Measurements from ENCODE around the gene ITGAD. TPM values are rescaled to one million over a fixed set of nuclear protein-coding genes. Genes with fewer than 3 reads are reported as not detected.

ITGAD gene
- total RNA-seq, 1 experiment from 2014 or later = not detected

GRCh38 chr16:31464781-31465260 lies 71.7 kb downstream of the ITGAD start:
- no peak overlapping the region for H3K4ac ChIP-seq (ENCODE audit: low read depth, low read length)
- H3K27ac Mint-ChIP-seq = no peak overlapping the region
- no peak overlapping the region for H3T11ph ChIP-seq (ENCODE audit: low read length)
- no peak overlapping the region for H3K4me2 ChIP-seq (ENCODE audit: insufficient read depth, insufficient read length, low read length)
- no peak overlapping the region for H3K27ac ChIP-seq (ENCODE audit: insufficient read length, low read depth, low read length)
- H3K4me1 ChIP-seq (ENCODE audit: insufficient read depth, low read length) = no peaks in the 10 kb centered on the region
- peaks cover 2 to 5% of the 10 kb centered on the region in 2 experiments; a peak in 2 of 4 replicates for H3K4me1 Mint-ChIP-seq
- H3K9me3 ChIP-seq (ENCODE audit: control insufficient read depth, low read depth, low read length) = no peaks in the 10 kb centered on the region
- peaks cover 3 to 34% (median 29%) of the 10 kb centered on the region in 3 experiments for H3K36me3 Mint-ChIP-seq (ENCODE audit: insufficient read depth in 1 of 3, low read depth in 3 of 3)
- H4K5ac ChIP-seq (ENCODE audit: insufficient read length, low read depth, low read length) = no peak overlapping the region
- no peaks in the 10 kb centered on the region for H3K79me2 ChIP-seq (ENCODE audit: insufficient read depth, low read length)
- H2BK5ac ChIP-seq (ENCODE audit: insufficient read length, low read length) = no peak overlapping the region
- H3K27me3 ChIP-seq (ENCODE audit: insufficient read depth, low read length) = no peaks in the 10 kb centered on the region
- no peaks in the 10 kb centered on the region for H3K23me2 ChIP-seq (ENCODE audit: insufficient read length, low read depth, low read length, poor library complexity, severe bottlenecking)
- H3K14ac ChIP-seq (ENCODE audit: insufficient read depth, low read length) = no peak overlapping the region
- no peak for DNase-seq
- H3K9ac ChIP-seq (ENCODE audit: extremely low read depth, insufficient read length, low read length) = no peak overlapping the region
- no peak overlapping the region for H2BK20ac ChIP-seq (ENCODE audit: low read depth, low read length, poor library complexity, severe bottlenecking)
- H3K79me1 ChIP-seq (ENCODE audit: insufficient read depth, low read depth, low read length, poor library complexity, severe bottlenecking) = no peaks in the 10 kb centered on the region
- no peaks in the 10 kb centered on the region; the same call in 1 of the 2 replicates for H3K27me3 Mint-ChIP-seq (ENCODE audit: low read depth)
- no CpG with 5 or more reads among the region's 17 CpGs for WGBS (ENCODE audit: extremely low coverage, insufficient read length, low lambda C conversion rate)
- H3K56ac ChIP-seq (ENCODE audit: insufficient read length, low read depth, low read length) = no peak overlapping the region
- no peak overlapping the region for H3K23ac ChIP-seq (ENCODE audit: insufficient read length, low read depth, low read length)
- H2BK120ac ChIP-seq (ENCODE audit: low read depth, low read length, poor library complexity, severe bottlenecking) = no peak overlapping the region
- no peak overlapping the region for H2BK12ac ChIP-seq (ENCODE audit: insufficient read length, low read depth, low read length)
- no peak overlapping the region for H2AFZ ChIP-seq (ENCODE audit: low read length)
- H4K20me1 ChIP-seq (ENCODE audit: control insufficient read depth, insufficient read depth, insufficient read length) = no peaks in the 10 kb centered on the region
- no peak overlapping the region for H2AK5ac ChIP-seq (ENCODE audit: insufficient read length, low read length)
- H3K18ac ChIP-seq (ENCODE audit: insufficient read length, low read depth, low read length) = no peak overlapping the region
- TF ChIP-seq CTCF (conservative IDR thresholded peaks at IDR 0.05) = no peak
- H4K8ac ChIP-seq (replicated peaks; ENCODE audit: insufficient read length, low read depth, low read length) = no peak overlapping the region
- no peak overlapping the region for H4K91ac ChIP-seq (ENCODE audit: insufficient read length, low read depth, low read length)
- H3K4me3 Mint-ChIP-seq = no peak overlapping the region
- no peak overlapping the region for H2BK15ac ChIP-seq (ENCODE audit: low read depth, low read length)
- H3K9me3 Mint-ChIP-seq = peaks cover 0 to 2% of the 10 kb centered on the region in 2 experiments; a peak in 1 of 5 replicates

All from H9 (cell line).